Ovary (tissue), 3 donors: ENCODE data around the gene ADGRB3.

Experiments
- CTCF ChIP-seq, 3 donors: fragments of 450-650 bp in 2 of 3; fragments of 200-600 bp in 1 of 3; IDR thresholded peaks; one replicate each; pipeline versions ENCODE4 v1.5.1 to v1.8.0; 2016 to 2022; ENCODE audit warnings: antibody characterized with exemption in 3 of 3, mild to moderate bottlenecking in 1 of 3
- EP300 ChIP-seq: sonication (generic); formaldehyde crosslinking; IDR thresholded peaks from one replicate; pipeline ENCODE4 v1.6.1; 2017; ENCODE audit warnings: antibody characterized with exemption
- POLR2A ChIP-seq: fragments of 450-650 bp; IDR thresholded peaks from one replicate; pipeline ENCODE4 v1.6.1; 2017; ENCODE audit warnings: antibody characterized with exemption, mild to moderate bottlenecking, moderate library complexity
- donor health status: DM: no; HTN: no; CAD: no.

- TF ChIP-seq CTCF (IDR thresholded peaks at IDR 0.05), result no peak
- TF ChIP-seq POLR2A, result no peak
- no peak for TF ChIP-seq EP300
Observed at GRCh38 chr6:69135927-69136326, 500.8 kb downstream of the ADGRB3 start.
